Activated T-cell treated with anti-CD3 and anti-CD28 coated beads for 48 hours (primary cell): Measurements from ENCODE around the gene IGSF10.

Experiments used
- DNase-seq: peaks from one replicate; pipeline ENCODE4 v3.0.0-alpha.2; 2020; ENCODE audit warnings: low read depth

IGSF10 gene

DNA sequence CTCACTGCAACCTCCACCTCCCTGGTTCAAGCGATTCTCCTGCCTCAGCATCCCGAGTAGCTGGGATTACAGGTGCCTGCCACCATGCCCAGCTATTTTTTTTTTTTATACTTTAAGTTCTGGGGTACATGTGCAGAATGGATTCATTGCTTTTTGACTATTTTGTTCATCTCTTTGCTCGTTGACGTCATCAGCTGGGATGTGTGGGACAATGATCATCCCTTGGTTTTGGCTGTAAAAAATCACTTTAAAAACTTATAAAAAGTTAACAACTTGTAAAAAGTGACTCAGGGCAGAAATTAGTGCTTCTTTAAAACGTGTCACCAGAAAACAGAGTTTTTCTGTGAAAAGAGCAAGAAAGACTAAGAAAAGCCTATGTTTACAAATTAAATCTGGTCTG is 37.8 kb downstream of the IGSF10 start:
- no peak for DNase-seq

DNA sequence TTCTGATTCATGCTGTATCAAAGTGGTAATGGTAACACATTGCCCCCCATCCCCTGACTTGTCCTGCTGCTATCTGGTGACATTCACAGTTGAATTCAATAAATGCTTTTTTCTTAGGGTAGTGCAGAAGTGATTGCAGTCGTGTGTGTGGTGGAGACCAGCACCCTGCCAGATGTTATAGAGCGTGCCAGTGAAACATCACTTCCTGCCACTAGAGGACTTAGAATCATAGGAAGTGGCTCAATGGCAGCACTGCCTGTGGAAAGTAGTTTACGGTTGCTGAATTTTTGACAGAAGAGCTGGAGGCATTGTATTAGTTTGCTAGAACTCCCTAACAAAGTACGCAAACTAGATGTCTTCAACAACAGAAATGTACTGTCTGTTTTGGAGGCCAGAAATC is 38.9 kb downstream of the IGSF10 start:
- no peak for DNase-seq

DNA sequence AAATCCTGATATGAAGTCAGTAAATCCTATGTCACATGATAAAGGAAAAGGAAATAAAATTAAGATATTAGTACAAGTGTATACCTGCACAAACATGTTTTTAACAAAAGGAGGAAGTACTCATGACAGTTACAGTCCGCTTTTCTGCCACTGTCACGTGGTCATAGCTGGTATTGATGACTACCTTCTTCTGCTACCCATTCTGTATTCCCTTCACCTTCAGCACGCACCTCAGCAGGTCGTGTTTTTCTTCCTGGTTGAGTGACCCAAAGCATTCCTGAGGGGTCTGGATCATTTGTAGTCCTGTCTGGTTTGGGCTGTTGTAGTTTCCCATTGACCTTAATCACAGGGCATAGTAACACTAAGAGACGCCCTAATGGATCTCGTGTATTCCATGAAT is 41.1 kb downstream of the IGSF10 start:
- DNase-seq: no peak

DNA sequence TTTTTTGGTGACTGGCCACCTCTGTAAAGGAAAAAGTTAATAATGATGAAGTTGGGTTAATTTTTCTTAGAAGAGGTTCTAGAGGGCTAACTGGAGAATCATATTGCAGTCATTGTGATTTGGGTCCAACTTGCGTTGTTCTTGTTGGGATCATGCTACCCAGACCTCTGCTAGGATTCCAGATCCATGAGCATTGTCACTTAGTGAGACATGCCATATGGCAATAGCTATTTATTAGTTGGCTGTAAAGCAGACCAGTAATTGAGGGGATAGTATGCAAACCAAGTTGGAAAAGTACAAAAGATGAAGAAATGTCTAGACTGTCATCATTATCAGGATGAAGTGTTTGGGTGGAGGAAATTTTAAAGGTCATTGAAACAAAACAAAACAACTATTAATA is 45.6 kb downstream of the IGSF10 start:
- no peak for DNase-seq

DNA sequence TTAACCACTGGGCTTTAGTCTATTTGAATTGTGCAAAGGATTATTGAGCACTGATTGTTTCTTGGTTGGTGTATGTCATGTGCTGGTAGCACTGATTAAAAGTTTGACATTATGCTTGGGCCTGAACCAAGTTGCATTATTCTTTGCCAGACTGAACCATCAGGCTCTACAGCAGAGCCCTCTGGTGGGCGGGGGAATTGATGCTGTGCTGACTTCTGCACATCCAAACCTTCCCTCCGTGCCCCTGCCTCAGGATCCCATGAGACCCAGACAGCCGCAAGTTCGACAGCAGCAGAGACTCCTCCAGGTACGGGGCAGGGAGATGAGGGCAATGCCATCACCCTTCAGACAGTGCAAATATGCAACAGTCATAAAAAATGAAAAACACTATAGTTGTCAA is 47.9 kb downstream of the IGSF10 start:
- DNase-seq: no peak
